ENCODE data around the gene ECT2L. TPM values are rescaled to one million over a fixed set of nuclear protein-coding genes. Genes with fewer than 3 reads are reported as not detected.
A peak's percentile ranks its signal among the peaks of the same experiment; 100 is the strongest.

ECT2L gene
- total and polyA plus RNA-seq, 9 donors = 0.05 to 6.8 (median 0.17) TPM

DNA sequence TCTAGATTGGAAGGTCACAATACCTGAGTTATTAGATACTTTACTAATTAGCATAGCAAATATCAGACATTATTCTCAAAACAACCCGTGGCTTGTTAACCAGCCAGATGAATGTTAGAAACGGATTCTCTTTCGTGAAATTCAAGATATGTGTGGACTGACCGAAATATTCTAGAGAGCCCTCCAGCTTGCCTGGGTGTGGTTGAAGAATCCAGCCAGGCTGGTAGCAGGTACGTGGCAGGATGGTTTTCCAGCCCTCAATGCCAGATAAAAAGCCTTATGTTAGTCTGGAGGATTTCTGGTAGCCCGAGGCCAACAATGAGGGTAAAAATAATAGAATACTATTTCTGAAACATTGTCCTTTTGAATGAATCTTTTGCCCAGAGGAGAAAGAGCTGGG lies 19.3 kb downstream of the ECT2L start:
- TF ChIP-seq, protein P1, sequence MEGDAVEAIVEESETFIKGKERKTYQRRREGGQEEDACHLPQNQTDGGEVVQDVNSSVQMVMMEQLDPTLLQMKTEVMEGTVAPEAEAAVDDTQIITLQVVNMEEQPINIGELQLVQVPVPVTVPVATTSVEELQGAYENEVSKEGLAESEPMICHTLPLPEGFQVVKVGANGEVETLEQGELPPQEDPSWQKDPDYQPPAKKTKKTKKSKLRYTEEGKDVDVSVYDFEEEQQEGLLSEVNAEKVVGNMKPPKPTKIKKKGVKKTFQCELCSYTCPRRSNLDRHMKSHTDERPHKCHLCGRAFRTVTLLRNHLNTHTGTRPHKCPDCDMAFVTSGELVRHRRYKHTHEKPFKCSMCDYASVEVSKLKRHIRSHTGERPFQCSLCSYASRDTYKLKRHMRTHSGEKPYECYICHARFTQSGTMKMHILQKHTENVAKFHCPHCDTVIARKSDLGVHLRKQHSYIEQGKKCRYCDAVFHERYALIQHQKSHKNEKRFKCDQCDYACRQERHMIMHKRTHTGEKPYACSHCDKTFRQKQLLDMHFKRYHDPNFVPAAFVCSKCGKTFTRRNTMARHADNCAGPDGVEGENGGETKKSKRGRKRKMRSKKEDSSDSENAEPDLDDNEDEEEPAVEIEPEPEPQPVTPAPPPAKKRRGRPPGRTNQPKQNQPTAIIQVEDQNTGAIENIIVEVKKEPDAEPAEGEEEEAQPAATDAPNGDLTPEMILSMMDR (IDR thresholded peaks at IDR 0.05) = no peak

DNA sequence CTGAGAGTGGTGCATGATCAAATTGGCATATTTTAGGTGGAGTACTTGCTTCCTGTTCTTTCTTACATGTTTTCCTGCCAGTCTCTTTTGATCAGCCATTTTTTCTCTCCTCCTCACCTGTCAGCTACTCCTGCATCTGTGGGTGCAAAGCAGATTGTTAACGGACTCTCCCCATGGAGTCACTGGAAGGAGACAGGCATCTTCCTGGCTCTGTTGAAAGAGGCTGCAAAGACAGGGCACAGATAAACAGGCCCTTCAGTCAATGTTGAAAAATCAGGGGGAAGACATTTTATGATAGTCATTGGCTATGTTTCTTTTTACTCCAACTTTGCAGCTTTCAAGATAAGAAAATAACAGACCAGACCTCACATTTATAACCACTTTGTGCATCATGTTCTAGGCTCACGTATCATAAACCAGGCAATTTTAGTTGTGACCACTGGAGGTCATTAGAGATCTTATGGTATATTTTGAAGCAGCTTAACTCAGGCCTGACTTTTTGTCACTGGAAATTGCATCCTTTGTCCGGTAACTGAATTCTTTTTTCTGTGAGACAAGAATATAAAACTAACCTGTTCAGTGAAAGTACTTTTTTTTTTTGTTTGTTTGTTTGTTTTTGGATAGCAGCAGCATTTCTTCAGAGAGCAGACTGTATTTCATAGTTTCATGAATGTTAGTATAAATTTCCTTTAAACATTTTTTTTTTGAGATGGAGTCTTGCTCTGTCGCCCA lies 20.1 kb downstream of the ECT2L start:
- 31 to 38% (median 34%) methylated on average over 4 of the region's 4 CpGs for WGBS, 3 donors

More for the DNA sequence above, 19.3 kb downstream of the ECT2L start:
- intact Hi-C loops (cut with DNase I) = loop anchor here (5.0 to 10.0 kb wide), 3 partner anchors 170 to 550 kb away; partner anchors contain the start of gene REPS1 (in 3 of the 4)
- H3K9me3 ChIP-seq = no peaks in the 10 kb centered on the region
- WGBS, 3 donors = 79 to 88% (median 82%) methylated on average over 6 of the region's 6 CpGs
- no peak overlapping the region for H3K27ac ChIP-seq
- no peaks in the 10 kb centered on the region for H3K4me1 ChIP-seq (ENCODE audit: insufficient read depth)
- DNase-seq = no peak
- no peaks in the 10 kb centered on the region for H3K27me3 ChIP-seq
- H3K36me3 ChIP-seq = no peaks in the 10 kb centered on the region
- no peak overlapping the region for H3K4me3 ChIP-seq

DNA sequence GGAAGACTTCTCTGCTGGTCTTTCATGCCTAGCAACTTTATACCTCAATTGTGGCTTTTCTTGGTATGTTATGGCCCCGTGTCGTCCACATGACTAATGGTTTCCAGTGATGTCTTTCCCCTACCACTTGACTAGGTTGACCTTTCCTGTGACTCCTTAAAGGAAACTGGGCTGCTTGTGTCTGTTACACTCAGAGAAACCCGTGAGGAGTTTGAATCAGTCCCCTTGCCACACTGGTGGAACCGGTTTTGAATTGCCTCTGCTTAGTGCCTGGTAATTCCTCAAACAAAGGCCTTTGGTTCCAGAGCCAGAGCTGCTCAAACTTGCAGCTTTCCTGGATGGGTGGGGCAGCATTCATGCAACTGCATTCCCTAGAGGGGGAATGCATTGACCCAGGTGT lies 21.9 kb downstream of the ECT2L start:
- no peak for TF ChIP-seq EP300 (IDR thresholded peaks at IDR 0.05)
- TF ChIP-seq, protein P1 (IDR thresholded peaks at IDR 0.05) = no peak
- TF ChIP-seq POLR2A (IDR thresholded peaks at IDR 0.05) = no peak
- intact Hi-C loops (cut with DNase I) = loop anchor here (5.0 to 10.0 kb wide), 3 partner anchors 167 to 547 kb away; partner anchors contain the start of gene REPS1 (in 3 of the 4)
- Histone ChIP-seq H3K27ac (no peak overlapping the region), H3K4me1 (ENCODE audit: insufficient read depth) (no peaks in the 10 kb centered on the region), H3K9me3 (no peaks in the 10 kb centered on the region), H3K36me3 (no peaks in the 10 kb centered on the region), H3K4me3 (no peak overlapping the region), H3K27me3 (no peaks in the 10 kb centered on the region)
- WGBS, 3 donors = 75 to 84% (median 84%) methylated on average over 4 of the region's 4 CpGs
- DNase-seq = no peak

More for the DNA sequence above, 20.1 kb downstream of the ECT2L start:
- H3K9me3 ChIP-seq = no peaks in the 10 kb centered on the region
- TF ChIP-seq, protein P1 (IDR thresholded peaks at IDR 0.05) = peak; percentile 30 to 71 (median 70)
- TF ChIP-seq POLR2A (IDR thresholded peaks at IDR 0.05) (no peak), EP300 (IDR thresholded peaks at IDR 0.05) (no peak)
- no peaks in the 10 kb centered on the region for H3K36me3 ChIP-seq
- H3K4me1 ChIP-seq (ENCODE audit: insufficient read depth) = no peaks in the 10 kb centered on the region
- H3K27ac ChIP-seq = no peak overlapping the region
- DNase-seq = no peak
- no peak overlapping the region for H3K4me3 ChIP-seq
- no peaks in the 10 kb centered on the region for H3K27me3 ChIP-seq
- intact Hi-C loops (cut with DNase I) = loop anchor here (5.0 to 10.0 kb wide), 3 partner anchors 169 to 549 kb away; partner anchors contain the start of gene REPS1 (in 3 of the 4)

DNA sequence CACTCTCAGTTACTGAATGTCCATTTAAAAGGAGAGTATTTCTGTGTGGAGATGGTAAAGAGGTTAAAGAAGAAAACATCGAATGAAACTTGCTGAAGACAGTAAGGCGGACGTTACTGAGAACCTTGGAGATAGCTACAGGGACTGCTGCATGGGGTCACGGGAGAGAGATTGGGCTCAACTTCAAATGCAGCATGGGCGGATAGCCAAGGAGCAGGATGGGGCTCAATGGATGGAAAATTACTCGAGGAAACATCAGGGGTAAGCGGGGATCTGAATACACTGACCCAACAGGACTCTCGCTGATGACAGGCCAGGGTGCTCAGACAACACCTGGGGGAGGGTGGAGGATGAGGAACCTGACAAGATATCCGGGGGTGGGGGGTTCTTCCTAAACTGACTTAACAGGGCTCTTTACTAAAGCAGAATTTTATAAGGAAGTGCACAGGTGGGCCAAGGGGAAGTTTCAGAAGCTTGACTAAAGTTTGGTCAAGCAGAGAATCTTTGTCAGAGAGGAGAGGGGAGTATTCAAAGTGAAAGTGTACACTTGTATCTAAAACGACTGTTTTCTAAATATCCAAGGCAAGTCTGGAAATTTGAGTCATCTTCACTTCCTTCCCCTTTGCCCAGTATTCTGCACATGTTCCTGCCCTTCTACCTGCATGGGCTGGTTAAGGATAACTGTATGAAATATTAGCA lies 22.8 kb downstream of the ECT2L start:
- H3K4me1 ChIP-seq (ENCODE audit: insufficient read depth) = no peaks in the 10 kb centered on the region
- intact Hi-C loops (cut with DNase I) = loop anchor here (5.0 to 10.0 kb wide), 3 partner anchors 166 to 546 kb away; partner anchors contain the start of gene REPS1 (in 3 of the 4)
- no peaks in the 10 kb centered on the region for H3K27me3 ChIP-seq
- 67 to 70% (median 68%) methylated on average over 10 of the region's 10 CpGs for WGBS, 3 donors
- no peaks in the 10 kb centered on the region for H3K9me3 ChIP-seq
- TF ChIP-seq POLR2A (IDR thresholded peaks at IDR 0.05) (no peak), EP300 (IDR thresholded peaks at IDR 0.05) (no peak)
- TF ChIP-seq, protein P1 (IDR thresholded peaks at IDR 0.05) = no peak
- no peak for DNase-seq
- H3K36me3 ChIP-seq = no peaks in the 10 kb centered on the region
- no peak overlapping the region for H3K27ac ChIP-seq
- H3K4me3 ChIP-seq = no peak overlapping the region

All from ovary (tissue), 9 donors.